K562 (cell line): Measurements from ENCODE around the gene ZNF652. TPM values are rescaled to one million over a fixed set of nuclear protein-coding genes. Genes with fewer than 3 reads are reported as not detected.

Experiments used
- ATAC-seq: fragments of 200-7000 bp; cut with Tn5 transposase; 3 replicates; pipeline ENCODE4 v1.9.1; 2020; ENCODE audit warnings: moderate library complexity
- BruUV-seq: library from RNA; stranded (reverse); fragments of 400-500 nt; replicated peaks from 2 replicates; lab custom pipeline; 2021; lab: Mats Ljungman, UMichigan
- CTCF ChIA-PET: fragments of 300-600 bp; formaldehyde crosslinking; extraction: SDS; loops from one replicate; lab custom pipeline; 2021; ENCODE audit warnings: low intra/inter-chr PET ratio; lab: Yijun Ruan, JAX
- POLR2A ChIA-PET: fragments of 300-600, 350-650 bp; sonication (Branson Sonifier 250); formaldehyde crosslinking; extraction: SDS; loops from one replicate; lab custom pipeline; 2021; ENCODE audit warnings: antibody characterized with exemption, inconsistent platforms; lab: Yijun Ruan, JAX
- DNase-seq, 4 experiments: peaks; one replicate each; pipeline versions ENCODE4 v3.0.0 to v3.0.0-alpha.2; 2011 to 2018; ENCODE audit warnings: low spot score in 3 of 4, mixed read lengths in 3 of 4; ENCODE audit errors: extremely low read depth in 1 of 4
- FAIRE-seq: peaks from 2 replicates; lab custom pipeline; 2011; peaks lifted over from hg19 to GRCh38; lab: Jason Lieb, UNC
- H2AFZ ChIP-seq: 2 replicates; pipeline ENCODE4 v1.6.0; 2011; ENCODE audit warnings: low read depth, low read length, control low read depth, inconsistent platforms
- H3K27ac ChIP-seq: fragments of 200-600 bp; 3 replicates; pipeline ENCODE4 v1.8.0; 2011; ENCODE audit warnings: low read depth, mild to moderate bottlenecking, control low read depth, inconsistent platforms, low read length, moderate library complexity, mixed read lengths; ENCODE audit errors: extremely low read depth
- H3K27me3 ChIP-seq, 2 experiments: fragments of 300-600 bp in 1 of 2; 2 replicates in 1 of 2; 3 replicates in 1 of 2; pipeline versions ENCODE4 v1.6.0 to v1.8.0; 2011; ENCODE audit warnings: inconsistent platforms in 2 of 2, low read length in 2 of 2, mild to moderate bottlenecking in 1 of 2, mixed read lengths in 1 of 2, moderate library complexity in 1 of 2; ENCODE audit not compliant: control insufficient read depth in 2 of 2, insufficient read depth in 2 of 2
- H3K36me3 ChIP-seq: fragments of 300-600 bp; 3 replicates; pipeline ENCODE4 v1.8.0; 2011; ENCODE audit warnings: mild to moderate bottlenecking, low read length, inconsistent platforms; ENCODE audit not compliant: control insufficient read depth, insufficient read depth
- H3K4me1 ChIP-seq, 2 experiments: fragments of 200-600 bp in 1 of 2; replicated peaks in 1 of 2; 2 replicates in 1 of 2; 3 replicates in 1 of 2; pipeline versions ENCODE4 v1.5.1 to v1.8.0; 2011; ENCODE audit warnings: inconsistent platforms in 2 of 2, low read length in 2 of 2, mild to moderate bottlenecking in 1 of 2, mixed read lengths in 1 of 2, moderate library complexity in 1 of 2; ENCODE audit not compliant: control insufficient read depth in 2 of 2, insufficient read depth in 2 of 2
- H3K4me2 ChIP-seq: 2 replicates; pipeline ENCODE4 v1.6.1; 2011; ENCODE audit warnings: low read length, control low read depth, inconsistent platforms, mixed read lengths; ENCODE audit not compliant: insufficient read depth
- H3K4me3 ChIP-seq: fragments of 200-600 bp; sonication (generic), shearing (Covaris generic); 2 replicates; pipeline ENCODE4 v1.5.1; 2016; ENCODE audit warnings: control low read depth, inconsistent platforms
- H3K79me2 ChIP-seq: fragments of 200-600 bp; 3 replicates; pipeline ENCODE4 v1.8.0; 2011; ENCODE audit warnings: low read length, inconsistent platforms; ENCODE audit not compliant: control insufficient read depth, insufficient read depth
- H3K9ac ChIP-seq, 2 experiments: 2 replicates each; pipeline versions ENCODE4 v1.6.0 to v1.6.1; 2011; ENCODE audit warnings: low read depth in 2 of 2, low read length in 2 of 2, control low read depth in 1 of 2, inconsistent platforms in 1 of 2, mild to moderate bottlenecking in 1 of 2, mixed read lengths in 1 of 2; ENCODE audit not compliant: insufficient read depth in 1 of 2
- H3K9me1 ChIP-seq: one replicate; pipeline ENCODE4 v1.6.0; 2011; ENCODE audit warnings: inconsistent platforms, mild to moderate bottlenecking, low read length, moderate library complexity; ENCODE audit not compliant: control insufficient read depth, insufficient read depth
- H3K9me3 ChIP-seq: replicated peaks from 2 replicates; pipeline ENCODE4 v1.5.1; 2011; ENCODE audit warnings: low read depth, low read length, inconsistent platforms; ENCODE audit not compliant: control insufficient read depth, insufficient read depth
- H4K20me1 ChIP-seq: replicated peaks from 2 replicates; pipeline ENCODE4 v1.6.1; 2011; ENCODE audit warnings: low read length, inconsistent platforms, mixed read lengths; ENCODE audit not compliant: control insufficient read depth, insufficient read depth
- CEBPB ChIP-seq: fragments of 450-650 bp; IDR thresholded peaks from 2 replicates; pipeline ENCODE4 v1.6.1; 2016; ENCODE audit warnings: missing genetic modification characterization, missing compliant biosample characterization
- HMG20B ChIP-seq: fragments of 250-450 bp; sonication (Bioruptor Pico); IDR thresholded peaks from 2 replicates; pipeline ENCODE4 v1.5.0; 2021; ENCODE audit warnings: mild to moderate bottlenecking
- PKNOX1 ChIP-seq: fragments of 450-650 bp; IDR thresholded peaks from 2 replicates; pipeline ENCODE4 v1.6.1; 2016
- SLC30A9 ChIP-seq: fragments of 250-450 bp; sonication (Bioruptor Pico); IDR thresholded peaks from 2 replicates; pipeline ENCODE4 v1.8.0; 2022; ENCODE audit warnings: mild to moderate bottlenecking, moderate library complexity
- ZBTB34 ChIP-seq: fragments of 250-450 bp; sonication (Bioruptor Pico); IDR thresholded peaks from 2 replicates; pipeline ENCODE4 v1.8.0; 2021; ENCODE audit warnings: mild to moderate bottlenecking, moderate library complexity
- ZFPM2 ChIP-seq: fragments of 250-450 bp; sonication (Bioruptor Pico); IDR thresholded peaks from 2 replicates; pipeline ENCODE4 v1.5.1; 2022; ENCODE audit warnings: mild to moderate bottlenecking
- ZNF280B ChIP-seq: fragments of 250-450 bp; sonication (Bioruptor Pico); IDR thresholded peaks from 2 replicates; pipeline ENCODE4 v1.5.1; 2021; ENCODE audit warnings: mild to moderate bottlenecking
- WGBS: fragments of 100-300 bp; shearing (Covaris generic); methylation state at CpG from one replicate; pipeline ENCODE4 v1.1.6; 2016; ENCODE audit warnings: low coverage, mixed read lengths; ENCODE audit not compliant: insufficient coverage; ENCODE audit errors: missing lambda C conversion rate; 5-methylcytosine and 5-hydroxymethylcytosine counted together
- in situ Hi-C: fragments of 300-500 bp; cut with MboI; formaldehyde crosslinking; loops from 4 replicates; pipeline ENCODE4 v1.15.0; 2018; ENCODE audit warnings: inconsistent platforms, mixed read lengths
- intact Hi-C: fragments of 100-400 bp; cut with micrococcal nuclease; formaldehyde crosslinking; loops from 2 replicates; pipeline ENCODE4 v1.14.2; 2022
- polyA plus RNA-seq, 8 experiments: library from polyadenylated mRNA; depleted of rRNA in 4 of 8; stranded (reverse) in 5 of 8; unstranded in 3 of 8; fragments of >200 nt; fragmentation: Nextera tagmentation in 2 of 8; fragmentation: Illumina TruSeq in 1 of 8; extraction: Ambion mirVana in 2 of 8; extraction: Trizol in 1 of 8; gene quantifications; 2 replicates each; pipeline versions ENCODE4 v1.2.1 to v1.2.3, GENCODE V29; 2011 to 2014; ENCODE audit warnings: inconsistent platforms in 1 of 8, missing spikeins in 1 of 8
- total RNA-seq, 7 experiments: library from RNA; depleted of rRNA in 6 of 7; stranded (reverse); fragments of >200 nt in 6 of 7; fragmentation: Illumina TruSeq in 2 of 7; extraction: Trizol in 2 of 7; gene quantifications; 2 replicates each; pipeline versions ENCODE4 v1.2.1 to v1.2.3, GENCODE V29; 2011 to 2021; ENCODE audit warnings: low replicate concordance in 1 of 7

Gene ZNF652
- total and polyA plus RNA-seq, 9 of the 15 experiments (the other 6 are each of a cell fraction or from before 2014, with no cell fraction given) = 5.1 to 15.5 (median 7.8) TPM

GRCh38 chr17:49369089-49369488 is 7.0 kb upstream of the ZNF652 start:
- no peak overlapping the region for H3K9ac ChIP-seq
- WGBS = 14% methylated on average over 1 of the region's 1 CpG
- H2AFZ ChIP-seq = no peak overlapping the region
- TF ChIP-seq ZFPM2 (CRISPR knock-in tag) = no peak
- TF ChIP-seq ZBTB34 = no peak
- no peak for TF ChIP-seq HMG20B
- no peak for TF ChIP-seq SLC30A9 (CRISPR knock-in tag)
- no peak for TF ChIP-seq CEBPB (tag)
- TF ChIP-seq PKNOX1 = peak; percentile 73
- no peak for TF ChIP-seq ZNF280B (CRISPR knock-in tag)
- no peaks in the 10 kb centered on the region for H3K9me1 ChIP-seq
- ATAC-seq (no peak), FAIRE-seq (no peak), DNase-seq (no peak)
- POLR2A ChIA-PET = interaction anchor here (1.3 kb wide), 1 partner anchor 8 kb away, joined by 6 read pairs; no protein-coding TSS in a partner anchor
- CTCF ChIA-PET = interaction anchor here (0.7 to 1.1 kb wide), 2 partner anchors 12 to 54 kb away, joined by 3 to 5 read pairs; no protein-coding TSS in a partner anchor
- no peak overlapping the region for H3K4me2 ChIP-seq
- H3K36me3 ChIP-seq = no peaks in the 10 kb centered on the region
- no TSS peak for BruUV-seq
- H3K4me1 ChIP-seq = peaks cover 0 to 8% of the 10 kb centered on the region in 2 experiments; a peak in 3 of 5 replicates
- no peak overlapping the region for H3K4me3 ChIP-seq
- intact Hi-C loops (no loop called here), in situ Hi-C loops (no loop called here)
- no peaks in the 10 kb centered on the region for H3K79me2 ChIP-seq
- H3K27ac ChIP-seq = no peak overlapping the region
- no peaks in the 10 kb centered on the region for H3K9me3 ChIP-seq
- no peaks in the 10 kb centered on the region for H3K27me3 ChIP-seq
- H4K20me1 ChIP-seq = no peaks in the 10 kb centered on the region
